Suprapubic skin (tissue), 4 donors: Measurements from ENCODE around the gene MPDU1. TPM values are rescaled to one million over a fixed set of nuclear protein-coding genes. Genes with fewer than 3 reads are reported as not detected.

Source experiments
- DNase-seq, 2 donors: peaks; one replicate each; pipeline ENCODE4 v3.0.0-alpha.2; 2019; ENCODE audit warnings: low spot score in 2 of 2
- H3K27ac ChIP-seq: fragments of 200-600 bp; sonication (generic); one replicate; pipeline ENCODE4 v1.5.1; 2019
- H3K27me3 ChIP-seq: fragments of 200-600 bp; sonication (generic); one replicate; pipeline ENCODE4 v1.5.1; 2019
- H3K36me3 ChIP-seq: fragments of 200-600 bp; sonication (generic); one replicate; pipeline ENCODE4 v1.5.1; 2019
- H3K4me1 ChIP-seq: fragments of 200-600 bp; sonication (generic); one replicate; pipeline ENCODE4 v1.5.1; 2019
- H3K4me3 ChIP-seq: fragments of 200-600 bp; sonication (generic); one replicate; pipeline ENCODE4 v1.5.1; 2019; ENCODE audit warnings: mild to moderate bottlenecking
- H3K9me3 ChIP-seq: fragments of 200-600 bp; sonication (generic); one replicate; pipeline ENCODE4 v1.5.1; 2019
- CTCF ChIP-seq, 2 donors: fragments of 200-600 bp in 1 of 2; fragments of 450-650 bp in 1 of 2; sonication (generic) in 1 of 2; IDR thresholded peaks; one replicate each; pipeline ENCODE4 v1.5.1; 2016 to 2019; ENCODE audit warnings: antibody characterized with exemption in 2 of 2, mild to moderate bottlenecking in 1 of 2, moderate library complexity in 1 of 2
- EP300 ChIP-seq: sonication (generic); formaldehyde crosslinking; IDR thresholded peaks from one replicate; pipeline ENCODE4 v1.6.1; 2017; ENCODE audit warnings: antibody characterized with exemption
- POLR2A ChIP-seq, 2 donors: fragments of 450-650 bp; IDR thresholded peaks; one replicate each; pipeline ENCODE4 v1.6.1; 2017; ENCODE audit warnings: antibody characterized with exemption in 2 of 2, mild to moderate bottlenecking in 2 of 2, moderate library complexity in 2 of 2
- POLR2AphosphoS5 ChIP-seq, 3 donors: sonication (generic); formaldehyde crosslinking; IDR thresholded peaks; one replicate each; pipeline ENCODE4 v1.6.1; 2017; ENCODE audit warnings: antibody characterized with exemption in 3 of 3
- WGBS: methylation state at CpG from one replicate; pipeline ENCODE4 v1.1.5; 2018; 5-methylcytosine and 5-hydroxymethylcytosine counted together
- total RNA-seq, 4 donors: library from RNA; depleted of rRNA; stranded (reverse); fragments of >200 nt; gene quantifications; one replicate each; pipeline ENCODE4 v1.1.0, GENCODE V29; 2016

Gene MPDU1
- total RNA-seq, 4 donors from 2014 or later, result 54.3 to 104 (median 86.3) TPM

- Histone ChIP-seq H3K4me3 (no peak overlapping the region), H3K4me1 (peaks cover 2% of the 10 kb centered on the region), H3K36me3 (no peaks in the 10 kb centered on the region), H3K9me3 (no peaks in the 10 kb centered on the region), H3K27me3 (no peaks in the 10 kb centered on the region), H3K27ac (no peak overlapping the region)
- TF ChIP-seq POLR2AphosphoS5 (IDR thresholded peaks at IDR 0.05) (no peak), EP300 (no peak), POLR2A (IDR thresholded peaks at IDR 0.05) (no peak), CTCF (IDR thresholded peaks at IDR 0.05) (no peak)
- WGBS, result 81% methylated on average over 2 of the region's 2 CpGs
- no peak for DNase-seq
Measured at GRCh38 chr17:7633093-7633492, 49.4 kb downstream of the MPDU1 start.

GRCh38 chr17:7634384-7634783 lies 50.7 kb downstream of the MPDU1 start:
- Histone ChIP-seq H3K27ac (no peak overlapping the region), H3K9me3 (no peaks in the 10 kb centered on the region), H3K4me3 (no peak overlapping the region), H3K36me3 (no peaks in the 10 kb centered on the region), H3K4me1 (no peaks in the 10 kb centered on the region), H3K27me3 (no peaks in the 10 kb centered on the region)
- no peak for DNase-seq
- WGBS, result 32% methylated on average over 5 of the region's 5 CpGs
- no peak for TF ChIP-seq POLR2AphosphoS5 (IDR thresholded peaks at IDR 0.05)
- TF ChIP-seq POLR2A (IDR thresholded peaks at IDR 0.05), result no peak
- TF ChIP-seq CTCF (IDR thresholded peaks at IDR 0.05), result no peak
- no peak for TF ChIP-seq EP300

GRCh38 chr17:7636163-7636562 lies 52.5 kb downstream of the MPDU1 start:
- WGBS, result 64% methylated on average over 5 of the region's 5 CpGs
- no peaks in the 10 kb centered on the region for H3K9me3 ChIP-seq
- no peak overlapping the region for H3K4me3 ChIP-seq
- no peaks in the 10 kb centered on the region for H3K4me1 ChIP-seq
- H3K27ac ChIP-seq, result no peak overlapping the region
- TF ChIP-seq POLR2A (IDR thresholded peaks at IDR 0.05) (no peak), EP300 (no peak), POLR2AphosphoS5 (IDR thresholded peaks at IDR 0.05) (no peak), CTCF (IDR thresholded peaks at IDR 0.05) (no peak)
- H3K36me3 ChIP-seq, result no peaks in the 10 kb centered on the region
- no peaks in the 10 kb centered on the region for H3K27me3 ChIP-seq
- no peak for DNase-seq

Other genes starting within 250 kb of the MPDU1 start
- 10 to 100 TPM in 1 of 4 donors, 1 to 10 TPM in 2, under 1 TPM in 1; 0.70 to 12.4 (median 4.5) TPM for gene ACAP1, start 247.3 kb upstream of the MPDU1 start, total RNA-seq
- gene KCTD11, start 231.7 kb upstream of the MPDU1 start, total RNA-seq, result 10 to 100 TPM in 3 of 4 donors, 1 to 10 TPM in 1; 9.1 to 50.1 (median 32.4) TPM
- under 1 TPM in 1 of 4 donors, not detected in 3; 0.44 TPM for gene TMEM95, start 228.7 kb upstream of the MPDU1 start, total RNA-seq
- gene TNK1, start 202.8 kb upstream of the MPDU1 start, total RNA-seq, result 10 to 100 TPM; 15.3 to 42.9 (median 20.7) TPM
- gene PLSCR3, start 189.3 kb upstream of the MPDU1 start, total RNA-seq, result 10 to 100 TPM; 21.6 to 55.3 (median 40.7) TPM
- gene TMEM256, start 179.8 kb upstream of the MPDU1 start, total RNA-seq, result 100 to 1,000 TPM in 2 of 4 donors, 10 to 100 TPM in 2; 53.5 to 128 (median 89.6) TPM
- gene NLGN2, start 176.0 kb upstream of the MPDU1 start, total RNA-seq, result 10 to 100 TPM in 1 of 4 donors, 1 to 10 TPM in 3; 5.9 to 17.9 (median 8.1) TPM
- not detected for gene SPEM1, start 163.5 kb upstream of the MPDU1 start, total RNA-seq
- gene SPEM2, start 158.2 kb upstream of the MPDU1 start, total RNA-seq, result not detected
- not detected for gene SPEM3, start 155.0 kb upstream of the MPDU1 start, total RNA-seq
- gene TMEM102, start 148.4 kb upstream of the MPDU1 start, total RNA-seq, result 10 to 100 TPM; 18.7 to 24.5 (median 19.5) TPM
- gene FGF11, start 144.3 kb upstream of the MPDU1 start, total RNA-seq, result 10 to 100 TPM; 10.3 to 28.5 (median 12.5) TPM
- gene CHRNB1, start 138.8 kb upstream of the MPDU1 start, total RNA-seq, result 10 to 100 TPM in 2 of 4 donors, 1 to 10 TPM in 2; 7.3 to 11.3 (median 9.7) TPM
- gene ZBTB4, start 104.2 kb upstream of the MPDU1 start, total RNA-seq, result 10 to 100 TPM; 36.1 to 65.7 (median 45.3) TPM
- not detected for gene SLC35G6, start 102.4 kb upstream of the MPDU1 start, total RNA-seq
- gene POLR2A, start 99.5 kb upstream of the MPDU1 start, total RNA-seq, result 100 to 1,000 TPM; 104 to 194 (median 140) TPM
- 10 to 100 TPM; 12.7 to 28.4 (median 18.0) TPM for gene TNFSF12, start 34.8 kb upstream of the MPDU1 start, total RNA-seq
- gene TNFSF13, start 25.1 kb upstream of the MPDU1 start, total RNA-seq, result 10 to 100 TPM in 3 of 4 donors, 1 to 10 TPM in 1; 9.6 to 26.6 (median 15.5) TPM
- 10 to 100 TPM; 40.2 to 53.5 (median 51.6) TPM for gene SENP3, start 21.9 kb upstream of the MPDU1 start, total RNA-seq
- 10 to 100 TPM in 1 of 4 donors, 1 to 10 TPM in 3; 5.0 to 13.2 (median 9.6) TPM for gene CD68, start 4.2 kb upstream of the MPDU1 start, total RNA-seq
- 100 to 1,000 TPM in 2 of 4 donors, 10 to 100 TPM in 2; 68.0 to 140 (median 102) TPM for gene SOX15, start 6.2 kb downstream of the MPDU1 start, total RNA-seq
- 10 to 100 TPM; 21.0 to 25.6 (median 22.5) TPM for gene FXR2, start 31.0 kb downstream of the MPDU1 start, total RNA-seq
- 10 to 100 TPM; 28.7 to 58.8 (median 39.9) TPM for gene SAT2, start 44.0 kb downstream of the MPDU1 start, total RNA-seq
- not detected for gene SHBG, start 46.3 kb downstream of the MPDU1 start, total RNA-seq
- gene ATP1B2, start 67.1 kb downstream of the MPDU1 start, total RNA-seq, result 1 to 10 TPM in 1 of 4 donors, under 1 TPM in 3; 0.49 to 4.2 (median 0.74) TPM
- gene TP53, start 103.6 kb downstream of the MPDU1 start, total RNA-seq, result 10 to 100 TPM; 37.2 to 77.2 (median 65.2) TPM
- 1 to 10 TPM; 3.9 to 7.6 (median 5.5) TPM for gene WRAP53, start 104.6 kb downstream of the MPDU1 start, total RNA-seq
- gene EFNB3, start 121.3 kb downstream of the MPDU1 start, total RNA-seq, result 1 to 10 TPM; 6.2 to 9.2 (median 9.0) TPM
- under 1 TPM in 2 of 4 donors, not detected in 2; 0.08 to 0.19 TPM for gene DNAH2, start 133.9 kb downstream of the MPDU1 start, total RNA-seq